Measurements from ENCODE around the gene TRERF1. TPM values are rescaled to one million over a fixed set of nuclear protein-coding genes. Genes with fewer than 3 reads are reported as not detected.
"Not testable (repeated sequence)": the region's sequence is repeated elsewhere in the genome, so short reads cannot be mapped to it uniquely, and the experiment has no call there.

Gene TRERF1
- total RNA-seq, 1 donor from 2014 or later, result 3.8 TPM

DNA sequence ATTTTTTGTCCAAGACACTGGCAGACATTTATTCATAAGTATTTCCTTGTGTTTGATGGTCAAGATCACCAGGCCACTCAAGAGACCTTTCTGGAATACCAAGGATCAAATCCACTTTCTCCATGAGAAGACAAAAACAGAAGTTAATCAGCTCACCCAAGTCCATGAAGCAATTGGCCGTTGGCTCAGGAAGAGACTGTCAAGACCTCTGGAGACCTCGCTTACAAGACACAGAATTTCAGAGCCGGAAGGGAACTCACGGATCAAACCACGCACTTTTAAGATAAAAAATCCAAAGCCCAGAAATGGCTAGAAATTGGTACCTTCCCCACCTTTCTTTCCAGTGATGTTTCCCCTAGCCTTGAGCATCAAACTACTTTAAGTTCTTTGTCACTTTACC, 3.3 kb downstream of the TRERF1 start:
- DNase-seq (no peak), ATAC-seq (no peak)
- no peak overlapping the region for H3K27ac ChIP-seq
- H3K27me3 ChIP-seq, result no peaks in the 10 kb centered on the region
- TF ChIP-seq, protein P1, sequence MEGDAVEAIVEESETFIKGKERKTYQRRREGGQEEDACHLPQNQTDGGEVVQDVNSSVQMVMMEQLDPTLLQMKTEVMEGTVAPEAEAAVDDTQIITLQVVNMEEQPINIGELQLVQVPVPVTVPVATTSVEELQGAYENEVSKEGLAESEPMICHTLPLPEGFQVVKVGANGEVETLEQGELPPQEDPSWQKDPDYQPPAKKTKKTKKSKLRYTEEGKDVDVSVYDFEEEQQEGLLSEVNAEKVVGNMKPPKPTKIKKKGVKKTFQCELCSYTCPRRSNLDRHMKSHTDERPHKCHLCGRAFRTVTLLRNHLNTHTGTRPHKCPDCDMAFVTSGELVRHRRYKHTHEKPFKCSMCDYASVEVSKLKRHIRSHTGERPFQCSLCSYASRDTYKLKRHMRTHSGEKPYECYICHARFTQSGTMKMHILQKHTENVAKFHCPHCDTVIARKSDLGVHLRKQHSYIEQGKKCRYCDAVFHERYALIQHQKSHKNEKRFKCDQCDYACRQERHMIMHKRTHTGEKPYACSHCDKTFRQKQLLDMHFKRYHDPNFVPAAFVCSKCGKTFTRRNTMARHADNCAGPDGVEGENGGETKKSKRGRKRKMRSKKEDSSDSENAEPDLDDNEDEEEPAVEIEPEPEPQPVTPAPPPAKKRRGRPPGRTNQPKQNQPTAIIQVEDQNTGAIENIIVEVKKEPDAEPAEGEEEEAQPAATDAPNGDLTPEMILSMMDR (IDR thresholded peaks at IDR 0.05), result no peak
- no peaks in the 10 kb centered on the region for H3K9me3 ChIP-seq
- no peak overlapping the region for H3K4me3 ChIP-seq
- intact Hi-C loops (cut with DNase I), result no loop called here
- H3K4me1 ChIP-seq, result peaks cover 14% of the 10 kb centered on the region
- no peaks in the 10 kb centered on the region for H3K36me3 ChIP-seq

DNA sequence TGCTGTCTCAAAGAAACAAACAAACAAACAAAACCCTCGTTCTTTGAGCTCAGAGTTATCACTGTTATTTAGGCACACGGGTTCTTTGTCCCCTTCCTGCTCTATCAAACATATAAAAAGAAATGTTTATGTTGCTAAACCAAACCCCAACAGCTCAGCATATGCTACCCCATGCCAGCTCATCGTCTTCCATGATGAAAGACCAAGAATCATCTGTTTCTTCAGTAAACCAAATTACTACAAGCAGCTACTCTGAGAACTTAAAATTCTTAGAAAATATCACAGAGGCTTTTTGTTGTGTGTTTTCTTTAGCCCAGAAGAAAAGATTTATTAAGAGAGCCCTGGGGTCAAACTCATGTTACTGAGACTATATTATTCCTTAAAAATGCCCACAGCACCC, 4.7 kb downstream of the TRERF1 start:
- no peaks in the 10 kb centered on the region for H3K36me3 ChIP-seq
- intact Hi-C loops (cut with DNase I), result no loop called here
- H3K4me3 ChIP-seq, result no peak overlapping the region
- H3K4me1 ChIP-seq, result peaks cover 11% of the 10 kb centered on the region
- H3K27ac ChIP-seq, result no peak overlapping the region
- no peak for DNase-seq
- H3K9me3 ChIP-seq, result no peaks in the 10 kb centered on the region
- H3K27me3 ChIP-seq, result no peaks in the 10 kb centered on the region
- no peak for ATAC-seq
- TF ChIP-seq, protein P1 (IDR thresholded peaks at IDR 0.05), result no peak

DNA sequence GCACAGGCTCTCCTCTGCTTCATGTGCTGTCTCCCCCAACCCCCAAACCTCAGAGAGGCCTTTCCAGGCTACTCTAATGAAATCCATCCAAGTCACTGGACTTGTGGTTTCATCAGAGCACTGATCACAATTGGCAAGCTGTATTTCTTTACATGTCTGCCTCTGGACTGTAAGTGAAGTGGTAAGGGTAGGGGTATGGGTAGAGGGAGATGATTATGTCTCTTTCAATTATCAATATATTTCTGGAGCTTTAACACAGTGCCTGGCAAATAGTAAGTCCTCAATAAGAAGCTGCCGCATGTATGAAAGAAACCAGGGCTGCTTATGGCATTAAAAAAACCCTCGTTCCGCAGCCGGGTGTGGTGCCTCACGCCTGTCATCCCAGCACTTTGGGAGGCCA, 5.4 kb downstream of the TRERF1 start:
- intact Hi-C loops (cut with DNase I), result no loop called here
- H3K4me1 ChIP-seq, result peaks cover 16% of the 10 kb centered on the region
- TF ChIP-seq, protein P1 (IDR thresholded peaks at IDR 0.05), result no peak

DNA sequence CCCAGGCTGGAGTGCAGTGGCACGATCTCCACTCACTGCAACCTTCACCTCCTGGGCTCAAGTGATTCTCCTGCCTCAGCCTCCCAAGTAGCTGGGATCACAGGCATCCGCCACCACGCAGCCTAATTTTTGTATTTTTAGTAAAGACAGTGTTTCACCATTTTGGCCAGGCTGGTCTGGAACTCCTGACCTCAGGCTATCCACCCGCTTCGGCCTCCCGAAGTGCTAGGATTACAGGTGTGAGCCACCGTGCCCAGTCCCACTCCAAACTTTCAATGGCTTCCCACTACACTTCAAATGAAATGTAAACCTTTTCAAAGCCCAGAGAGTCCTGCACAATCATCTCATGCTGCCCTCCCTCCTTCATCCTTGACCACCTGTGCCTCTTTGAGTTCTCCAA, 5.8 kb downstream of the TRERF1 start:
- DNase-seq; H3K9me3 ChIP-seq; intact Hi-C loops (cut with DNase I); H3K27me3 ChIP-seq; H3K4me3 ChIP-seq; H3K36me3 ChIP-seq; ATAC-seq; H3K27ac ChIP-seq: not testable (repeated sequence)
- peaks cover 15% of the 10 kb centered on the region for H3K4me1 ChIP-seq

More for the DNA sequence above, 5.4 kb downstream of the TRERF1 start:
- Histone ChIP-seq H3K9me3 (no peaks in the 10 kb centered on the region), H3K36me3 (no peaks in the 10 kb centered on the region), H3K27me3 (no peaks in the 10 kb centered on the region), H3K4me3 (no peak overlapping the region), H3K27ac (no peak overlapping the region)
- no peak for ATAC-seq
- no peak for DNase-seq

DNA sequence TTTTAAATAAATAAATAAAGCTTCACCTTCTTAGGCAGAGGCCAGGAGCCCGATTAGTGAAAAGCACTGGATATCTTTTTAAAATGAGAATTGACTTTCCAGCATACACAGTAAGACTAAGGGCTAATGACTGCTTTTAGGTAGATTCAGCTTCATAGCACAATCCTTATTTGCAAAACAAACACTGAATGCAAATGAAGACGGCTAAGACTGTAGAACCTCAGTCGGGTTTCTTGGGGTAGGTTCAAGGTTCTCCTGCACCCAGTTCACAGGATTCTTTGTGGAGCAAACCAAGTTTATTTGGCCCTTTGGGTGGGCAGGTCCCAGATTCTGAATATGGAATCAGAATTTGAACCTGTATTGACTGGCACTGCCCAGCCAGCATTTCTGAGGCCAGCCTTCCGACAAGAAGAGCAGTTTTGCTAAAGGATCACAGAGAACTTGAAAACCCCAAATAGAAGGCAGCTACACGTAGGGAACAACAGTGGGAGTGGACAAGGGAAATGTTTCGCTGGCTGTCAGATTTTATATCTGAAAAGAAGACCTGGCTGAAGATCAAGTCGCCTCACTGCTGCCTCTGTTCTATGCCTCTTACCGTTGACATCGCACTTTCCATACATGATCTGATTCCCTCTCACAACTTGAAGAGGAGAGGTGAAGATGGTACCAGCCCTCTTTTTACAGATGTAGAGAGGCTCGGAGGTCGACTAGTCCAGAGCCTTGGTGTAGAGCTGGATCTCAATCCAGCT, 8.2 kb downstream of the TRERF1 start:
- no peak overlapping the region for H3K27ac ChIP-seq

DNA sequence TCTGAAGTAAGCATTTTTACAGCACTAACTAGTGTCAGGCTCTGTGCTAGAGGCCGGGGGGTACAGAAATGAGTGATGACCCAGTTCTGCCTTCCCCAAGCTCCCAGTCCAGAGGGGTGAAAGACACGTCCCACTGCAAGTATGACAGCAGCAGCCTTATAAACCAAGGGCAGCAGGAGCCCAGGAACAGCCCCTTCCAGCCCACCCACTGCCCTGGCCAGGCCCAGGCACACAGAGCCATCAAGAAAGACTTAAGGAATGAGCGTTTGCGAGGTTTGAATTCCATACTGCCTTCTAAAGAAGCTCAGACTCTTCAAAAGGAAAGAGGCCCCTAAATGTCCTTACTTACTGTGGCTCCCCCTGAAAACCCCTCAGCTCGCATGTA, 10.0 kb downstream of the TRERF1 start:
- Histone ChIP-seq H3K27ac (peak overlapping the region; percentile 25), H3K27me3 (no peaks in the 10 kb centered on the region), H3K9me3 (no peaks in the 10 kb centered on the region), H3K4me3 (no peak overlapping the region), H3K4me1 (peaks cover 15% of the 10 kb centered on the region), H3K36me3 (no peaks in the 10 kb centered on the region)
- intact Hi-C loops (cut with DNase I), result no loop called here
- TF ChIP-seq, protein P1 (IDR thresholded peaks at IDR 0.05), result no peak
- DNase-seq, result no peak
- ATAC-seq, result no peak

More for the DNA sequence above, 8.2 kb downstream of the TRERF1 start:
- DNase-seq (no peak), ATAC-seq (no peak)
- H3K4me1 ChIP-seq, result peaks cover 15% of the 10 kb centered on the region
- H3K4me3 ChIP-seq, result no peak overlapping the region
- H3K36me3 ChIP-seq, result no peaks in the 10 kb centered on the region
- intact Hi-C loops (cut with DNase I), result no loop called here
- TF ChIP-seq, protein P1 (IDR thresholded peaks at IDR 0.05), result no peak
- H3K9me3 ChIP-seq, result no peaks in the 10 kb centered on the region
- H3K27me3 ChIP-seq, result no peaks in the 10 kb centered on the region

All from upper lobe of right lung (tissue), 1 donor.